Liver (tissue), 3 donors: ENCODE data around the gene PRDM12.

Experiments used
- FOXA1 ChIP-seq: IDR thresholded peaks from 2 replicates; pipeline ENCODE4 v1.6.1; 2016; ENCODE audit warnings: antibody characterized with exemption
- GABPA ChIP-seq, 2 donors: IDR thresholded peaks in 1 of 2; conservative IDR thresholded peaks in 1 of 2; 2 replicates each; pipeline ENCODE4 v1.6.1; 2016; ENCODE audit warnings: antibody characterized with exemption in 2 of 2, mild to moderate bottlenecking in 1 of 2, moderate library complexity in 1 of 2
- HNF4A ChIP-seq, 2 donors: conservative IDR thresholded peaks; 2 replicates each; pipeline ENCODE4 v1.6.1; 2016; ENCODE audit warnings: antibody characterized with exemption in 2 of 2, mild to moderate bottlenecking in 2 of 2
- HNF4G ChIP-seq: IDR thresholded peaks from 2 replicates; pipeline ENCODE4 v1.6.1; 2016; ENCODE audit warnings: antibody characterized with exemption
- JUND ChIP-seq, 2 donors: IDR thresholded peaks; 2 replicates each; pipeline ENCODE4 v1.6.1; 2016; ENCODE audit warnings: antibody characterized with exemption in 2 of 2
- RAD21 ChIP-seq, 2 donors: IDR thresholded peaks; 2 replicates each; pipeline ENCODE4 v1.6.1; 2016; ENCODE audit warnings: antibody characterized with exemption in 2 of 2, mild to moderate bottlenecking in 2 of 2
- SP1 ChIP-seq: IDR thresholded peaks from 2 replicates; pipeline ENCODE4 v1.6.1; 2018; ENCODE audit warnings: antibody characterized with exemption, mild to moderate bottlenecking
- TAF1 ChIP-seq: conservative IDR thresholded peaks from 2 replicates; pipeline ENCODE4 v1.6.1; 2016; ENCODE audit warnings: antibody characterized with exemption, mild to moderate bottlenecking
- YY1 ChIP-seq: IDR thresholded peaks from 2 replicates; pipeline ENCODE4 v1.6.1; 2016; ENCODE audit warnings: antibody characterized with exemption, mild to moderate bottlenecking
- TF ChIP-seq, protein P1 (sequence below): fragments of 150-350 bp; IDR thresholded peaks from 2 replicates; pipeline ENCODE4 v1.5.1; 2017; ENCODE audit warnings: improper control_type of control experiment, low read depth, low read length; ENCODE audit not compliant: missing input control
- TF ChIP-seq, protein P2 (sequence below): IDR thresholded peaks from 2 replicates; pipeline ENCODE4 v1.6.1; 2016; ENCODE audit warnings: antibody characterized with exemption, mild to moderate bottlenecking
- TF ChIP-seq, protein P3 (sequence below): IDR thresholded peaks from 2 replicates; pipeline ENCODE4 v1.6.1; 2016; ENCODE audit warnings: antibody characterized with exemption
- TF ChIP-seq, protein P4 (sequence below): IDR thresholded peaks from 2 replicates; pipeline ENCODE4 v1.6.1; 2016; ENCODE audit warnings: antibody characterized with exemption
- donor health status: healthy.
- donor health status: healthy.

DNA sequence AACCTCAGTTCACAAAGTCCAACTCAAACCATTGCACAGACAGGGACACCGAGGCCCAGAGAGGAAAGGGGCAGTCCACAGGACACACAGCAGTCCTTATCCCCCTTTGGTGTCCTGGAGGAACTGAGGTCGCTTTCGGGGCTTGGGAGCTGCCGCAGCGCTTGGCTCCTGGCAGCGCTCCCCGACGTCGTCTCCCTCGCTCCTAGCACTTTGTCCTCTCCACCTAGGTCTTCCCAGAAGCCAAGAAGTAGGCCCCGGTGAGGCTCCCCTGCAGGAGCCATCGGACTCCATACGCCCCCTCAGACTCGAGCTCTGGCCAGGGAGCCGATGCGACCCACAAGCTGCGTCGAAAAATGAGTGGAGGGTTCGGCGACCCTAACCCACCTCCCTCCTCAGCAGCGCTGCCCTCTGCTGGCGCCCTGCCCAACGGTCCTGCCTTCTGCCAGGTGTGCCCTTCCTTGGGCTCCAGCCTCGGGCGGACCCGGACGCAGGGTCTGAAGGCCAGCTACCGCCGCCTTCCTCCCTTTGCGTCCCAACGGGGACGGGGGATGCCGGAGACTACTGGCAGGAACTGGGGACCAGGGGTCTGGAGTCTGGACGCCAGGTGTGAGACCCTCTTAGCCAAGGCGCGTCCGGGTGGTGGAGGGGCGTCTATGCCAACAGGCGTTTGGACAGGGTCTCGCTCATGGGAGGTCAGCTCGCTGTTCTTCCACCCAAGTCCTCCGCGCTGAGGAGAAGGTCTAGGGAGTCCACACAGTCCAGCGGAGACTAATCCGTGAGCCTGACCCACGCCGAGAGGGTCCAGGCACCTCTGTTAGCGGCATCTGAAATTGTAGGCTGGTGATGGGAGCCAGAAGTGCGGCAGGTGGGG lies 2.1 kb upstream of the PRDM12 start:
- TF ChIP-seq, protein P1, sequence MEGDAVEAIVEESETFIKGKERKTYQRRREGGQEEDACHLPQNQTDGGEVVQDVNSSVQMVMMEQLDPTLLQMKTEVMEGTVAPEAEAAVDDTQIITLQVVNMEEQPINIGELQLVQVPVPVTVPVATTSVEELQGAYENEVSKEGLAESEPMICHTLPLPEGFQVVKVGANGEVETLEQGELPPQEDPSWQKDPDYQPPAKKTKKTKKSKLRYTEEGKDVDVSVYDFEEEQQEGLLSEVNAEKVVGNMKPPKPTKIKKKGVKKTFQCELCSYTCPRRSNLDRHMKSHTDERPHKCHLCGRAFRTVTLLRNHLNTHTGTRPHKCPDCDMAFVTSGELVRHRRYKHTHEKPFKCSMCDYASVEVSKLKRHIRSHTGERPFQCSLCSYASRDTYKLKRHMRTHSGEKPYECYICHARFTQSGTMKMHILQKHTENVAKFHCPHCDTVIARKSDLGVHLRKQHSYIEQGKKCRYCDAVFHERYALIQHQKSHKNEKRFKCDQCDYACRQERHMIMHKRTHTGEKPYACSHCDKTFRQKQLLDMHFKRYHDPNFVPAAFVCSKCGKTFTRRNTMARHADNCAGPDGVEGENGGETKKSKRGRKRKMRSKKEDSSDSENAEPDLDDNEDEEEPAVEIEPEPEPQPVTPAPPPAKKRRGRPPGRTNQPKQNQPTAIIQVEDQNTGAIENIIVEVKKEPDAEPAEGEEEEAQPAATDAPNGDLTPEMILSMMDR: no peak
- TF ChIP-seq, protein P2, sequence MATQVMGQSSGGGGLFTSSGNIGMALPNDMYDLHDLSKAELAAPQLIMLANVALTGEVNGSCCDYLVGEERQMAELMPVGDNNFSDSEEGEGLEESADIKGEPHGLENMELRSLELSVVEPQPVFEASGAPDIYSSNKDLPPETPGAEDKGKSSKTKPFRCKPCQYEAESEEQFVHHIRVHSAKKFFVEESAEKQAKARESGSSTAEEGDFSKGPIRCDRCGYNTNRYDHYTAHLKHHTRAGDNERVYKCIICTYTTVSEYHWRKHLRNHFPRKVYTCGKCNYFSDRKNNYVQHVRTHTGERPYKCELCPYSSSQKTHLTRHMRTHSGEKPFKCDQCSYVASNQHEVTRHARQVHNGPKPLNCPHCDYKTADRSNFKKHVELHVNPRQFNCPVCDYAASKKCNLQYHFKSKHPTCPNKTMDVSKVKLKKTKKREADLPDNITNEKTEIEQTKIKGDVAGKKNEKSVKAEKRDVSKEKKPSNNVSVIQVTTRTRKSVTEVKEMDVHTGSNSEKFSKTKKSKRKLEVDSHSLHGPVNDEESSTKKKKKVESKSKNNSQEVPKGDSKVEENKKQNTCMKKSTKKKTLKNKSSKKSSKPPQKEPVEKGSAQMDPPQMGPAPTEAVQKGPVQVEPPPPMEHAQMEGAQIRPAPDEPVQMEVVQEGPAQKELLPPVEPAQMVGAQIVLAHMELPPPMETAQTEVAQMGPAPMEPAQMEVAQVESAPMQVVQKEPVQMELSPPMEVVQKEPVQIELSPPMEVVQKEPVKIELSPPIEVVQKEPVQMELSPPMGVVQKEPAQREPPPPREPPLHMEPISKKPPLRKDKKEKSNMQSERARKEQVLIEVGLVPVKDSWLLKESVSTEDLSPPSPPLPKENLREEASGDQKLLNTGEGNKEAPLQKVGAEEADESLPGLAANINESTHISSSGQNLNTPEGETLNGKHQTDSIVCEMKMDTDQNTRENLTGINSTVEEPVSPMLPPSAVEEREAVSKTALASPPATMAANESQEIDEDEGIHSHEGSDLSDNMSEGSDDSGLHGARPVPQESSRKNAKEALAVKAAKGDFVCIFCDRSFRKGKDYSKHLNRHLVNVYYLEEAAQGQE: no peak
- no peak for TF ChIP-seq YY1
- no peak for TF ChIP-seq RAD21 (IDR thresholded peaks at IDR 0.05)
- no peak for TF ChIP-seq TAF1
- no peak for TF ChIP-seq JUND (IDR thresholded peaks at IDR 0.05)
- TF ChIP-seq HNF4A (conservative IDR thresholded peaks at IDR 0.05): no peak
- TF ChIP-seq SP1: no peak
- no peak for TF ChIP-seq FOXA1
- no peak for TF ChIP-seq GABPA (IDR thresholded peaks at IDR 0.05 in 1 of 2, conservative IDR thresholded peaks at IDR 0.05 in 1 of 2)
- TF ChIP-seq HNF4G: no peak
- TF ChIP-seq, protein P3, sequence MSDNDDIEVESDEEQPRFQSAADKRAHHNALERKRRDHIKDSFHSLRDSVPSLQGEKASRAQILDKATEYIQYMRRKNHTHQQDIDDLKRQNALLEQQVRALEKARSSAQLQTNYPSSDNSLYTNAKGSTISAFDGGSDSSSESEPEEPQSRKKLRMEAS: no peak
- TF ChIP-seq, protein P4, sequence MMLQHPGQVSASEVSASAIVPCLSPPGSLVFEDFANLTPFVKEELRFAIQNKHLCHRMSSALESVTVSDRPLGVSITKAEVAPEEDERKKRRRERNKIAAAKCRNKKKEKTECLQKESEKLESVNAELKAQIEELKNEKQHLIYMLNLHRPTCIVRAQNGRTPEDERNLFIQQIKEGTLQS: no peak
